Measurements from ENCODE around the gene NCAPD3. TPM values are rescaled to one million over a fixed set of nuclear protein-coding genes. Genes with fewer than 3 reads are reported as not detected.

The NCAPD3 gene
- total RNA-seq, 1 experiment from 2014 or later, result 49.6 TPM

- Histone ChIP-seq H3K4me3 (no peak overlapping the region), H3K4me1 (replicated peaks; ENCODE audit: insufficient read depth) (no peaks in the 10 kb centered on the region), H3K9me2 (ENCODE audit: insufficient read depth) (no peaks in the 10 kb centered on the region), H4K20me1 (ENCODE audit: insufficient read depth) (peaks cover 1% of the 10 kb centered on the region; the same call in 1 of the 2 replicates), H3K4me2 (no peak overlapping the region), H2AFZ (no peak overlapping the region), H3K27ac (no peak overlapping the region), H3K9me3 (ENCODE audit: insufficient read depth, low read depth) (no peaks in the 10 kb centered on the region), H3K79me2 (ENCODE audit: low read depth) (no peaks in the 10 kb centered on the region), H3K27me3 (ENCODE audit: insufficient read depth, low read depth) (no peaks in the 10 kb centered on the region), H3K36me3 (ENCODE audit: low read depth) (peaks cover 21% of the 10 kb centered on the region), H3F3A (ENCODE audit: insufficient read depth, low read depth) (no peaks in the 10 kb centered on the region)
- BruUV-seq (replicated peaks), result no TSS peak
- TF ChIP-seq EZH2 (IDR thresholded peaks at IDR 0.05; ENCODE audit: low read depth), result no peak
- TF ChIP-seq CTCF (conservative IDR thresholded peaks at IDR 0.05), result no peak
- intact Hi-C loops (cut with micrococcal nuclease; ENCODE audit: unreplicated experiment), result no loop called here
- CTCF ChIA-PET, result no interaction called here
- POLR2A ChIA-PET (ENCODE audit: unreplicated experiment), result interaction anchor here (0.6 kb wide), 1 partner anchor 51 kb away, joined by 6 read pairs; the partner anchor contains the start of gene ACAD8
- DNase-seq, result no peak
Measured at GRCh38 chr11:134202661-134203060, 21.1 kb downstream of the NCAPD3 start.

DNA sequence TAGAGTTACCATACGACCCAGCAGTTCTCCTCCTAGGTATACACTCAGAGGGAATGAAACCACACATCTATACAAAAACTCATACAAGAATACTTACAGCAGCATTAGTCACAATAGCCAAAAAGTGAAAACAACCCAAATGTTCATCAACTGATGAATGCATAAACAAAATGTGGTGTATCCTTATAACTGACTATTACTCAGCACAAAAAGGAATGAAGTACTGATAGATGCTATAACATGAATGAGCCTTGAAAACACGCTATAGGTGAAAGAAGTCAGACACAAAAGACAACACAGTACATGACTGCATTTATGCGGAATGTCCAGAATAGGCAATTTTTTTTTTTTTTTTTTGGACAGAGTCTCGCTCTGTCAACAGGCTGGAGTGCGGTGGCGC, 23.1 kb downstream of the NCAPD3 start:
- no peaks in the 10 kb centered on the region for H3F3A ChIP-seq (ENCODE audit: insufficient read depth, low read depth)
- H3K27ac ChIP-seq, result no peak overlapping the region
- CTCF ChIA-PET, result no interaction called here
- no peak overlapping the region for H3K4me3 ChIP-seq
- POLR2A ChIA-PET (ENCODE audit: unreplicated experiment), result no interaction called here
- no peaks in the 10 kb centered on the region for H3K79me2 ChIP-seq (ENCODE audit: low read depth)
- no peaks in the 10 kb centered on the region for H3K4me1 ChIP-seq (replicated peaks; ENCODE audit: insufficient read depth)
- no peaks in the 10 kb centered on the region for H4K20me1 ChIP-seq (ENCODE audit: insufficient read depth)
- intact Hi-C loops (cut with micrococcal nuclease; ENCODE audit: unreplicated experiment), result no loop called here
- no peaks in the 10 kb centered on the region for H3K27me3 ChIP-seq (ENCODE audit: insufficient read depth, low read depth)
- no peaks in the 10 kb centered on the region for H3K9me3 ChIP-seq (ENCODE audit: insufficient read depth, low read depth)
- no peak overlapping the region for H3K4me2 ChIP-seq
- no peak overlapping the region for H2AFZ ChIP-seq
- no TSS peak for BruUV-seq (replicated peaks)
- DNase-seq, result no peak
- no peak for TF ChIP-seq EZH2 (IDR thresholded peaks at IDR 0.05; ENCODE audit: low read depth)
- TF ChIP-seq CTCF (conservative IDR thresholded peaks at IDR 0.05), result no peak
- H3K9me2 ChIP-seq (ENCODE audit: insufficient read depth), result no peaks in the 10 kb centered on the region
- H3K36me3 ChIP-seq (ENCODE audit: low read depth), result peaks cover 15% of the 10 kb centered on the region

DNA sequence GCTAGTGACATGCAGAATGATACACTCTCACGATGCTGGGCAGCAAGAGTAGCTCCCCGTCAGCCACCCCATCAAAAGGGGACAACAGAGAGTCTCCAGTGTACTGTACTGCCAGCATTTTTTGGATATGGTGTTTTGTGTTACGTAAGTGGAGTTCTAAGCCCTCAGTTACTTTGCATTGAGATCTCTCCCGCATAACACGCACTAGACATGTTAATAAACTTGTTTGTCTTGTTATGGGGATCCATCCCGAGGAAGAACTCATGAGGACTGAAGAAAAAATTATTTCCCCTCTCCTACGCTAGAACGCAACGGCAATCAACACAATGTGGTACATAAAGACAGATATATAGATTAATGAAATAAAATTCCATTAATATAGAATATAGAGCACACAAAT, 24.2 kb downstream of the NCAPD3 start:
- BruUV-seq (replicated peaks), result no TSS peak

More for the DNA sequence above, 24.2 kb downstream of the NCAPD3 start:
- Histone ChIP-seq H3K27me3 (ENCODE audit: insufficient read depth, low read depth) (no peaks in the 10 kb centered on the region), H3K4me3 (no peak overlapping the region), H3K9me3 (ENCODE audit: insufficient read depth, low read depth) (no peaks in the 10 kb centered on the region), H3K36me3 (ENCODE audit: low read depth) (peaks cover 15% of the 10 kb centered on the region), H4K20me1 (ENCODE audit: insufficient read depth) (no peaks in the 10 kb centered on the region), H3K9me2 (ENCODE audit: insufficient read depth) (no peaks in the 10 kb centered on the region), H3K27ac (no peak overlapping the region), H2AFZ (no peak overlapping the region), H3K4me2 (no peak overlapping the region), H3K4me1 (replicated peaks; ENCODE audit: insufficient read depth) (no peaks in the 10 kb centered on the region), H3F3A (ENCODE audit: insufficient read depth, low read depth) (no peaks in the 10 kb centered on the region), H3K79me2 (ENCODE audit: low read depth) (no peaks in the 10 kb centered on the region)
- POLR2A ChIA-PET (ENCODE audit: unreplicated experiment), result no interaction called here
- TF ChIP-seq EZH2 (IDR thresholded peaks at IDR 0.05; ENCODE audit: low read depth) (no peak), CTCF (conservative IDR thresholded peaks at IDR 0.05) (no peak)
- no peak for DNase-seq
- CTCF ChIA-PET, result no interaction called here
- intact Hi-C loops (cut with micrococcal nuclease; ENCODE audit: unreplicated experiment), result no loop called here
